ENCODE results near the gene MAGEA1.
"Not testable (repeated sequence)": the region's sequence is repeated elsewhere in the genome, so short reads cannot be mapped to it uniquely, and the experiment has no call there.

Gene MAGEA1, protein sequence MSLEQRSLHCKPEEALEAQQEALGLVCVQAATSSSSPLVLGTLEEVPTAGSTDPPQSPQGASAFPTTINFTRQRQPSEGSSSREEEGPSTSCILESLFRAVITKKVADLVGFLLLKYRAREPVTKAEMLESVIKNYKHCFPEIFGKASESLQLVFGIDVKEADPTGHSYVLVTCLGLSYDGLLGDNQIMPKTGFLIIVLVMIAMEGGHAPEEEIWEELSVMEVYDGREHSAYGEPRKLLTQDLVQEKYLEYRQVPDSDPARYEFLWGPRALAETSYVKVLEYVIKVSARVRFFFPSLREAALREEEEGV

DNA sequence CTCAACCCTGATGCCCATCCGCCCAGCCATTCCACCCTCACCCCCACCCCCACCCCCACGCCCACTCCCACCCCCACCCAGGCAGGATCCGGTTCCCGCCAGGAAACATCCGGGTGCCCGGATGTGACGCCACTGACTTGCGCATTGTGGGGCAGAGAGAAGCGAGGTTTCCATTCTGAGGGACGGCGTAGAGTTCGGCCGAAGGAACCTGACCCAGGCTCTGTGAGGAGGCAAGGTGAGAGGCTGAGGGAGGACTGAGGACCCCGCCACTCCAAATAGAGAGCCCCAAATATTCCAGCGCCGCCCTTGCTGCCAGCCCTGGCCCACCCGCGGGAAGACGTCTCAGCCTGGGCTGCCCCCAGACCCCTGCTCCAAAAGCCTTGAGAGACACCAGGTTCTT is at the start of gene MAGEA1:
Gene MAGEA1 (plus strand): TSS at position 154 of the 400 bp plus-strand sequence. CDS start 3,106 bp downstream, outside the sequence.
- in situ Hi-C loops (cut with HindIII; ENCODE audit: low pct_ligation_motif_present, low pct_unique_long_range_greater_than_20kb, low sequenced_read_pairs): no loop called here
- DNase-seq: no peak

DNA sequence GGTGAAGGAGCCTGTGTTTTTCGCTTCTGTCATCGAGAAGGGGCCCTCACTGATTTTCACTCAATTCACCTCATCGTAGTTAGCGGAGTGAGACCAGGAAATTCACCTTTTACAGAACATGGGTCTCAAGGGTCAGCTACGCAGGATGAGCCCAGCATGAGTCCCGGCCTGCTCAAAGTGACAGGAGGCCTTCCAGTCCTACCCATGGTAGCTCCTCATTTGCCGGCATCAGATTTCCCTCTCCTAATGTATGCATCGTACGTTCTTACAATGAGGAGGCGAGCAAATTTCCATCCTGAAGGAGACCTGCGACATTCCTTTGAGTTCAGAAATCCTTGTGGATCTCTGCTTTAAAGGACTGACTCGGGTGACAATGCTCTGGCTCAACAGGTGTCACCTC is 46.2 kb upstream of the MAGEA1 start:
- in situ Hi-C loops (cut with HindIII; ENCODE audit: low pct_ligation_motif_present, low pct_unique_long_range_greater_than_20kb, low sequenced_read_pairs); DNase-seq: not testable (repeated sequence)

DNA sequence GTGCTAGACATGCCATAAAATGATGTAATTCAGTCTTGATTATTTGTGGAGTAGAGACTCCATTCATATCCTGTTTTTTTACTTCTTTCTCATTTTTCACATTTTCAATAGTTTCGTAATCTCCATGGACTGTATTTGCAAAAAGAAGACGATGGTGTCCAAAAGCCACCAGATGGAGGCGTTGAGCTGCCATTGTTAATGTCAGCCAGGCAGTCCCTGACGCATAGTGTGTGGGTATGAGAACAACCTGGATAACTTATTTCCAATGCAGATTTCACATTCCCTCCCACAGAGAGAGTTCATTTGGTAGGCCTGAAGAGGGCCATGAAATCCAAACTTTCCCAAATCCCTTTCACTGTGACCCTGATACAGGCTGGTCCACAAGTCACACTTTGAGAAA is 40.0 kb upstream of the MAGEA1 start:
- DNase-seq; in situ Hi-C loops (cut with HindIII; ENCODE audit: low pct_ligation_motif_present, low pct_unique_long_range_greater_than_20kb, low sequenced_read_pairs): not testable (repeated sequence)

DNA sequence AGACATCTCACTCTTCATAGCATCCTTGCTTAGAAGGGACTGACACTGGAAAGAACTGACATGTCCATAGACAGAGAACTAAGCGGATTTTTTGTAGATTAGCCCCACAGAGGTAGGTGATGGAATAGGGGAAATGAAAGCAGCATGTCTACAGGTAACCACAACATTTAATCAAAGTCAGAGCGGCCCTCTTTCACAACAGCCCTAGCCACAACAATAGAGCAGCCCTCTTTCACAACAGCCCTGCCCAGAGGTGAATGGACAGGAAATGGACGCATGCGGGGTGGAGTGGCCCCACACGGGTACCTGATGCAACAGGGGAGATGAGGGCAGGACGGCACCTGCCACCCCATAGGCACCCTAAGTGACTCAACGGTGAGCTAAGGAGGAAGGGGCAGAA is 32.8 kb upstream of the MAGEA1 start:
- in situ Hi-C loops (cut with HindIII; ENCODE audit: low pct_ligation_motif_present, low pct_unique_long_range_greater_than_20kb, low sequenced_read_pairs); DNase-seq: not testable (repeated sequence)

DNA sequence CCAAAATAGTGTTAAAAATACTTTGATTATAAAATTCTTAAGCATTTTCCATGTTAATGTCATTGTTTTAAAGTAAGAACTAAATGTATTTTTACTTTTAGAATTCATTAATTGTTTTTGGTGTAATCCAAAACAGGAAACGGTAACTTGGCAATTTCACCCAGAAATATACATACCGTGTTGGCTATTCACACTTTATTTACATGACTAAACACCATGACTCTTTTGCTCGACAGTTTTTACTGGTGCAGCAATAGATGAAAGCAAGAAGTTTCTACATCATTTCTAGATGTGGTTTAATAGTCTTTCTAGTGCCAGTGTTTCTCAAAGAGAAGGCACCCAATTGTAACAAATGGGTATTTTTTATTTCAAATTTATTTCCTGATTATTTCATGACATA is 25.6 kb upstream of the MAGEA1 start:
- in situ Hi-C loops (cut with HindIII; ENCODE audit: low pct_ligation_motif_present, low pct_unique_long_range_greater_than_20kb, low sequenced_read_pairs): no loop called here
- DNase-seq: no peak

DNA sequence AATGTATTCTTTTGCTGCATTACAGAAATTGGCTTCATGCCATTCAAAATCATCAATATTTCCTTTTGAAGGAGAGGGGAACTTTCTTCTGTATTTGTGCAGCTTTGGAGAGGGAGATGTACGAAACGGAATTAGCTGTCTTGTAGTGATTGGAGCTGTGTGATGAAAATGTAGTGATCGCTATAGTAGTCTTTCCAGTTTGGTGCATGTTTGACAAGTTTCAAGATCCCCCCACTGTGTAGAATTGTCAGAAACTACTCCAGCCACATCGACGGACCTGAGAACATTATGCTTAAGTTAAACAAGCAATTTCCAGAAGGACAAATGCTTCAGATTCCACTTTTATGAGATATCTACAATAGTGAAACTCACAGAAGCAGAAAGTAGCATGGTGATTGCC is 21.6 kb upstream of the MAGEA1 start:
- no peak for DNase-seq
- in situ Hi-C loops (cut with HindIII; ENCODE audit: low pct_ligation_motif_present, low pct_unique_long_range_greater_than_20kb, low sequenced_read_pairs): no loop called here

DNA sequence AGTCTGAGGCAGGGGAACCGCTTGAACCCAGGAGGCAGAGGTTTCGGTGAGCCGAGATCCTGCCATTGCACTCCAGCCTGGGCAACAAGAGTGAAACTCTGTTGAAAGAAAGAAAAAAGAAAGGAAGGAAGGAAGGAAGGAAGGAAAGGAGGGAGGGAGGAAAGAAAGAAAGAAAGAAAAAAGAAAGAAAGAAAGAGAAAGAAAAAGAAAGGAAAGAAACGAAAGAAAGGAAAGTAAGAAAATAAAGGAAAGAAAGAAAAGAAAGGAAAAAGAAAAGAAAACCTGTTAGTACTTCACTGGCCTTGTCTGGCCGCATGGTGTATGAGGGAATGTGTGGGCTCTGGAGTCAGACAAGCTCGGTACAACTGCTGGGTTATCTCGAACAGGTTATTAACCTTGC is 20.8 kb upstream of the MAGEA1 start:
- no peak for DNase-seq
- in situ Hi-C loops (cut with HindIII; ENCODE audit: low pct_ligation_motif_present, low pct_unique_long_range_greater_than_20kb, low sequenced_read_pairs): no loop called here

DNA sequence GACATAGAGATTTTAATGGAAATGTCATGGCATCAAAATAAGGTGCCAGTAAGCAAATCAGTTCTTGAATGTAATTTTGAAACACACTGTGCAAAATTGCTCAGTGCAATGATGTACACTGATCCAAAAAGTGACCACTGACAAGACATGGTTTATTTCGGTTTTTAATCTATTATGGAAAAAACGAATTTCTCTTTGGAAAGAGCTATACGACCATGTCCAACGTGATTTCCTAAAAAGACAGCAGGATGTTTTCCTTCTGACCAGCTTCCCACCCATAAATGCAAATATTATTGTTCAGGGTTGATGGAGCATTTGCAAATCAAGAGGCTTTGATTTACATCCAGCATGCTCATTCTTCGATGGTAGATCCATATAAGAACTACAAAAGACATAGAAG is 17.1 kb upstream of the MAGEA1 start:
- no peak for DNase-seq
- in situ Hi-C loops (cut with HindIII; ENCODE audit: low pct_ligation_motif_present, low pct_unique_long_range_greater_than_20kb, low sequenced_read_pairs): no loop called here

DNA sequence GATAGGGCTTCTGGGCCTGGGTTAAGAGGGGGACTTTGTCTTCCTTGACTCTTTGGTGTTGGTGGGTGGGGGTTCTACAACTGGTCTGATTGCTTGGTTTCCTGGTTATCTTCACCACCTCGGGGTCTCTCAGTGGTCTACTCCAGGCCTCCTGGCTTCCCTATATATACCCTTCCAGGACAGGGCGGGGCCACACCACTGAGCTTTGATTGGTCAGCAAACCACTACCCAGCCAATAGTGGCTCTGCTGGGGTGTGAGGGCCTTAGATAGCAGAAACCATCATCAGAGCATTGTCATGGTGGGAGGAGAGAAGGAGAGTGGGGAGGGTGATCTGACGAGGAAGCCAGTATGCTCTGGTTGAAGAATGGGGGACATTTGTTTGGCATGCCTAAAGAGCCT is 14.4 kb upstream of the MAGEA1 start:
- in situ Hi-C loops (cut with HindIII; ENCODE audit: low pct_ligation_motif_present, low pct_unique_long_range_greater_than_20kb, low sequenced_read_pairs): no loop called here
- DNase-seq: no peak

DNA sequence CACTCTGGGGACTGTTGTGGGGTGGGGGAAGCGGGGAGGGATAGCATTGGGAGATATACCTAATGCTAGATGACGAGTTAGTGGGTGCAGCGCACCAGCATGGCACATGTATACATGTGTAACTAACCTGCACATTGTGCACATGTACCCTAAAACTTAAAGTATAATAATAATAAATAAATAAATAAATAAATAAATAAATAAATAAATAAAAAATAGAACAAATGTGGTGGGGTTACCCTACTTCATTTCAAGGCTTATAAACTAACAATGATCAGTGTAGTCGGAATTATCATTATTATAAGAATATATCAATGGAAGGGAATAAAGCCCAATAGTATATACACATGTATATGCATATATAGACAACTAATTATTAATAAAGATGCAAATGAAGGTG is 10.7 kb upstream of the MAGEA1 start:
- DNase-seq; in situ Hi-C loops (cut with HindIII; ENCODE audit: low pct_ligation_motif_present, low pct_unique_long_range_greater_than_20kb, low sequenced_read_pairs): not testable (repeated sequence)

DNA sequence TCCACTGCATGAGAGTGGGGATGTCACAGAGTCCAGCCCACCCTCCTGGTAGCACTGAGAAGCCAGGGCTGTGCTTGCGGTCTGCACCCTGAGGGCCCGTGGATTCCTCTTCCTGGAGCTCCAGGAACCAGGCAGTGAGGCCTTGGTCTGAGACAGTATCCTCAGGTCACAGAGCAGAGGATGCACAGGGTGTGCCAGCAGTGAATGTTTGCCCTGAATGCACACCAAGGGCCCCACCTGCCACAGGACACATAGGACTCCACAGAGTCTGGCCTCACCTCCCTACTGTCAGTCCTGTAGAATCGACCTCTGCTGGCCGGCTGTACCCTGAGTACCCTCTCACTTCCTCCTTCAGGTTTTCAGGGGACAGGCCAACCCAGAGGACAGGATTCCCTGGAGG is 2.7 kb downstream of the MAGEA1 start:
- in situ Hi-C loops (cut with HindIII; ENCODE audit: low pct_ligation_motif_present, low pct_unique_long_range_greater_than_20kb, low sequenced_read_pairs): no loop called here
- DNase-seq: no peak

DNA sequence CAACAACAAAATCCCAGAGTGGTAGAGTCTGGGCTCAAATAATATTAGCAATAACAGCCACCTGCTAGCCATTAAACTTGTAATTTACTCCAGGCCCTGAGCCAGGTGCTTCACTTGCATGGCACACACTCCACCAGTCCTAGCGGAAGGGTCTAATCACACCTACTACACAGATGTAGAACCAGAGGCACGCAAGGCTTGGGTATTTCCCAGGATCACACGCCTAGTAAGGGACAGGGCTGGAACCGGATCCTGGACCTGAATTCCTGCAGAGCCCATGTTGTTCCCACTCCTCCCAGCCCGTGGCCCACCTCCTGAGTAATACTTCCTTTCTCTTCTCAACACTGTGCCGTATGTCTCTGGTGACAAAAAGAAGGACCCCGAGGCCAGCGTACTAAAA is 5.7 kb downstream of the MAGEA1 start:
- in situ Hi-C loops (cut with HindIII; ENCODE audit: low pct_ligation_motif_present, low pct_unique_long_range_greater_than_20kb, low sequenced_read_pairs): no loop called here
- DNase-seq: no peak

DNA sequence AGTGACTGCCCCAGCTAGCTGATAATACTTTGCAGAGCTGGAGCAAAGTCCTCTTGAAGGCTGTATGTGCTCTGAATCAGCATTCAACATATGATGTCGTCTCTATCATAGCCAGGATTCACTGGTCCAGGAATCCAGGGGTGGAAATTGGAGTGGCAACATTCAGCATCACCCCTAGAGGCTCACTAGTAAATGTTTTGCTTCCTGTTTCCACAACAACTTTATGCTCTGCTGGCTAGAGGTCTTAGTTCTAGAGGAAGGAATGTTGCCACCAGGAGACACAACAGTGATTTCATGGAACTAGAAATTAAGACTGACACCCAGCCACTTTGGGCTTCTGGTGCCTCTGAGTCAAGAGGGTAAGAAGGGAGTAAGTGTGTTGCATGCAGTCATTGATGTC is 11.3 kb downstream of the MAGEA1 start:
- DNase-seq: peak; percentile 10
- in situ Hi-C loops (cut with HindIII; ENCODE audit: low pct_ligation_motif_present, low pct_unique_long_range_greater_than_20kb, low sequenced_read_pairs): no loop called here

DNA sequence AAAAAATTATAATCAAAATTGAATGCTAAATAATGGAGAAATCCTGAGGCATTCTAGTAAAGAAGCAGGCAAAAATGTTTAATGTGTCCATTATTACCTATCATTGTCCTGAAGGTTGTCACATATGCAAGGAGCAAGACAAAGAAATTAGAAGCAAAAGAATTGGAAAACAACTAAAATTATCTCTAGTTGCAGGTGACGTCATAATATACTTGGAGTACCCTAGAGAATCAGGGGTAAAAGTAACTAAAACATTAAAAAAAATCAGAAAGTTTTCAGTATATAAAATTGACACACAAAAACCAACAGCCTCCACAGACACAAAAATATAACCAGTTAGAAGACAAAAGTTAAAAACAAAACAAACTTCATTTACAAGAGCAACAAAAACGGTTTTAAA is 21.4 kb downstream of the MAGEA1 start:
- in situ Hi-C loops (cut with HindIII; ENCODE audit: low pct_ligation_motif_present, low pct_unique_long_range_greater_than_20kb, low sequenced_read_pairs): no loop called here

DNA sequence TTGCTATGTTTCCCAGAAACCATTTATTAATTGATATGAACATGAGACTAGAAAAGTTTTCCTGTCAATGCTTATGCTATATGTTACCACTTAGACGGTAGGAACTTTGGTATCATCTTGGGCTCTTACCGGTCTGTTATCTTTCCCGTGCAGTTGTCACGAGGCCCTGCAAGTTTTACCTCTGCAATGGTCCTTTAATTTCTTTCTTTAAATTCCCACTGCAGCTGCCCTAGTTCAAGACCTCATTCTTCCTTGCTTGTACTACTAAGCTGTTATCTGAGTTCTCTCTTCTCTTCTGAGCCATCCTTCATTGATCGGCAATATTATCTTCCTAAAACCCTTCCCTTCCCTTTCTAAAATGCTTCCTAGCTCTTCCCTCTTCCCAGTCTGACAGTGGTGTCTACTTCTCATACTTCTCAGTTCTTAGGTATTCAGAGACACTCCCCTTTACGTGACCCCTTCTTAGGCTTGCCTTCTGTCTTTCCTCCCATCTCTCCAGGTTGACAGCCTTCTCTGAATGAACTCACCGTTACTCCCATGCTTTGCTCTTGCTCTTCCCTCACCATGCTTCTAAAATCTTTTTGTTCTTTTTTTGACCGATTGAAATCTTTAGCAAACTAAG is 27.5 kb downstream of the MAGEA1 start:
- DNase-seq: no peak

More for the DNA sequence above, 21.4 kb downstream of the MAGEA1 start:
- DNase-seq: no peak

DNA sequence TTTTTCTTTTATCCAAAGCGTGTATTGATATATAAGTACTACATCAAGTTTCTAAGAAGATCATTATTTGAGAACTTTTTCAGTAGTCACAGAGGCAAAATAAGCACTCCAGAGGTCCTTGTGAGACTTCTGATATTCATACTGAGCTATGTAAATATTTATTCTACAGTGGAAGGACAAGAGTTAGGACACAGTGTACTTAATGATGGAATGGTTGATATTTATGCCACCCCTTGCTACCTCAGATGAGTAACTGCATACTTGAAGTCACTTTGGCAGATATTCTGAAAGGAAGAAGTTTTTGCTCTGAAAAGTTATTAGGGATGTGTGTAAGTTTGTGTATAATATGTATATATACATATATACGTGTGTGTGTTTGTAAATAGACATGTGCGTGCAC is 30.3 kb downstream of the MAGEA1 start:
- DNase-seq: no peak
- in situ Hi-C loops (cut with HindIII; ENCODE audit: low pct_ligation_motif_present, low pct_unique_long_range_greater_than_20kb, low sequenced_read_pairs): no loop called here

More for the DNA sequence above, 27.5 kb downstream of the MAGEA1 start:
- in situ Hi-C loops (cut with HindIII; ENCODE audit: low pct_ligation_motif_present, low pct_unique_long_range_greater_than_20kb, low sequenced_read_pairs): no loop called here

DNA sequence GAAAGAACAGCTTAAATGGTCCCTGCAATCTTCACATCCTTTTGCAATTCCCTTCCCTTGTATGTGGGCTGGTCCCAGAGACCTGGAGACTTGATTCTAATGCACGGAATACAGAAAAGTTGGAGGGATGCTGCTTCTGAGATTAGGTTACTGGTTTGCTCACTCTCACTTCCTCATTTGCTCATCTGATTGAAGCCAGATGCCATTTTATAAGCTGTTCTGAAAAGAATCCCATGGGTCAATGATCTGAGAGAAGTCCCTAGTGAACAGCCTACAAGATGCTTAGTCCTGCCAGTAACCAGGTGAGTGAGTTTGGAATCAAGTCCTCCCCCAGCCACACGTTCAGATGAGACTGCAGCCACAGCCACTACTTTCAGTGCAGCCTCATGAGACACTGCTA is 35.9 kb downstream of the MAGEA1 start:
- DNase-seq: no peak
- in situ Hi-C loops (cut with HindIII; ENCODE audit: low pct_ligation_motif_present, low pct_unique_long_range_greater_than_20kb, low sequenced_read_pairs): no loop called here

DNA sequence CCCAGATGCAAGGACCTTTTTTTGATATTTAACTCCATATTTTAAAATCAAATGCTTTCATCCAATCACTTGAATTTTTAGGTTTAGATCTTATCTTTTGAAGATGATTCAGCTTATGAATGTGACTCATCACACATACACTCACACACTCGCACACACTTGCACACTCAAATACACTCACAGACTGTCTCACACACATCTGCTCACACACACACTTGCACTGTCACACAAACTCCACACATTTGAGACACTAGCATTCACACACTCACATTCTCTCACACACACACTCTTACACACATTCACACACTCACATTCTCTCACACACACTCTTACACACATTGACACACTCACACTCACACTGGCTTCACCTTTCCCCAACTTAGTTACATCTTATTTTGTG is 37.8 kb downstream of the MAGEA1 start:
- in situ Hi-C loops (cut with HindIII; ENCODE audit: low pct_ligation_motif_present, low pct_unique_long_range_greater_than_20kb, low sequenced_read_pairs): no loop called here
- DNase-seq: no peak

DNA sequence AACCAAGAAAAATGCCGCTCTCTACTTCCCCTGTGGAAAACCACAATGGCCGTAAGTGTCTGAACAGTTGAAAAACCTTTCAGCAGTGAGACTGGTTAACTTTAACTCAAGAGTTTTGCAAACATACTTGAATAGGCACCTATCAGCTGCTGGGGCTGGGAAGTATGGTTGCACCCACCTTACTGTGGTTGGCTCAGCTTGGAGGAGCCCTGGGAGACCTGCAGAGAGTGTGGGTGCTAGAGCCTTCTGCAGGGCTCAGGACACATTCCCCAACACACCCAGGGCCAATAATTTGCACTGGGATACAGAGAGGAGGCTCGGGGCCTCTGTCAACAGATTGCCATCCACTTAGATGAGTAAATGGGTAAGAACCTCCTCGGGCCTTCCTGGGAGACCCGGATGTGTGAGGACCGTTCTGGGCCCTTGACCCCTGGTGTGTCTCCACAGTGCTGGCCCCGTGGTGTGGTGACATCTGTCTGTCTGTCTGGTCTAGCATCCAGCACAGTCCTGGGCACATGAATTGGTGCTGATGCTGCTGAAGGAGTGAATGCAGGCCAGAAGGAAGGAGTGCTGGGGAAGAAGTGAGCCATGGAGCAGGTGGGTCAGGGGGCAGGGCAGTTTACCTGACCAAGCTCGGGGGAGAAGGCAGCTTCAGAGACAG is 46.5 kb downstream of the MAGEA1 start:
- DNase-seq: no peak
- in situ Hi-C loops (cut with HindIII; ENCODE audit: low pct_ligation_motif_present, low pct_unique_long_range_greater_than_20kb, low sequenced_read_pairs): no loop called here
